ENCODE results near the gene CRACR2A.

CRACR2A gene

GRCh38 chr12:3743803-3744202, 9.1 kb downstream of the CRACR2A start:
- Histone ChIP-seq H3K27ac (replicated peaks) (no peak overlapping the region), H3K27me3 (ENCODE audit: insufficient read depth, poor library complexity, severe bottlenecking) (no peaks in the 10 kb centered on the region), H3K4me3 (replicated peaks; ENCODE audit: insufficient read depth, low read length) (no peak overlapping the region)
- no peak for DNase-seq (ENCODE audit: low read depth in 1 of 2, low spot score in 1 of 2)
- TF ChIP-seq GABPA (IDR thresholded peaks at IDR 0.05; ENCODE audit: low read depth) (no peak), SPI1 (IDR thresholded peaks at IDR 0.05; ENCODE audit: borderline replicate concordance, low read depth) (no peak), REST (IDR thresholded peaks at IDR 0.05; ENCODE audit: insufficient replicate concordance, low read depth) (no peak), CTCF (IDR thresholded peaks at IDR 0.05; ENCODE audit: insufficient read depth, low read length) (no peak), POLR2AphosphoS5 (IDR thresholded peaks at IDR 0.05; ENCODE audit: low read depth) (no peak)

- Histone ChIP-seq H3K4me3 (replicated peaks; ENCODE audit: insufficient read depth, low read length) (no peak overlapping the region), H3K27ac (replicated peaks) (no peak overlapping the region), H3K27me3 (ENCODE audit: insufficient read depth, poor library complexity, severe bottlenecking) (no peaks in the 10 kb centered on the region)
- no peak for DNase-seq (ENCODE audit: low read depth in 1 of 2, low spot score in 1 of 2)
- TF ChIP-seq POLR2AphosphoS5 (IDR thresholded peaks at IDR 0.05; ENCODE audit: low read depth) (no peak), GABPA (IDR thresholded peaks at IDR 0.05; ENCODE audit: low read depth) (no peak), SPI1 (IDR thresholded peaks at IDR 0.05; ENCODE audit: borderline replicate concordance, low read depth) (no peak), REST (IDR thresholded peaks at IDR 0.05; ENCODE audit: insufficient replicate concordance, low read depth) (no peak), CTCF (IDR thresholded peaks at IDR 0.05; ENCODE audit: insufficient read depth, low read length) (no peak)
Observed at GRCh38 chr12:3741882-3742672, 10.8 kb downstream of the CRACR2A start.

GRCh38 chr12:3740480-3741231, 12.3 kb downstream of the CRACR2A start:
- H3K27ac ChIP-seq (replicated peaks), result no peak overlapping the region
- TF ChIP-seq POLR2AphosphoS5 (IDR thresholded peaks at IDR 0.05; ENCODE audit: low read depth), result no peak
- no peak for TF ChIP-seq SPI1 (IDR thresholded peaks at IDR 0.05; ENCODE audit: borderline replicate concordance, low read depth)
- no peak for TF ChIP-seq REST (IDR thresholded peaks at IDR 0.05; ENCODE audit: insufficient replicate concordance, low read depth)
- TF ChIP-seq CTCF (IDR thresholded peaks at IDR 0.05; ENCODE audit: insufficient read depth, low read length), result no peak
- TF ChIP-seq GABPA (IDR thresholded peaks at IDR 0.05; ENCODE audit: low read depth), result no peak
- no peak for DNase-seq (ENCODE audit: low read depth in 1 of 2, low spot score in 1 of 2)
- no peaks in the 10 kb centered on the region for H3K27me3 ChIP-seq (ENCODE audit: insufficient read depth, poor library complexity, severe bottlenecking)
- no peak overlapping the region for H3K4me3 ChIP-seq (replicated peaks; ENCODE audit: insufficient read depth, low read length)
